Measurements from ENCODE around the gene NPEPL1.

NPEPL1 gene

DNA sequence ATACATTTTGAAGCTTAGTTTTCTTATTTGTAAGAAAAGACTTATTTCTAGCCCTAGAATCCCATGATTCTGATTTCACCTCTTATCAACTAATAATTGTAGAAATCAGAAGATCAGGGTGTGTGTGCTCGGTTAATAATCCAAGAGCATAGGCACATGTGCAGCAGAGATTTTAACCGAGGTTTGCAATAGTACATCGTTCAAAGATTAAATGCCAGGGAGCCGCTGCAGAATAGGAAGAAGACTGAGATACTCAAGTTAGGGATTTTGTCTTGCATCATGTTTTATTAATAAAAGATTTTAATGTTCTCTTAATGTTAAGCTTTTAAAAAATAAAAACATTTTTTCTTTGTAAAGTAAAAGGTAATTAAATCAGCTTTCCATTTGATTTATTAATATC is 34.6 kb upstream of the NPEPL1 start:
- DNase-seq: no peak

GRCh38 chr20:58658760-58659159 is 33.8 kb upstream of the NPEPL1 start:
- DNase-seq: no peak

DNA sequence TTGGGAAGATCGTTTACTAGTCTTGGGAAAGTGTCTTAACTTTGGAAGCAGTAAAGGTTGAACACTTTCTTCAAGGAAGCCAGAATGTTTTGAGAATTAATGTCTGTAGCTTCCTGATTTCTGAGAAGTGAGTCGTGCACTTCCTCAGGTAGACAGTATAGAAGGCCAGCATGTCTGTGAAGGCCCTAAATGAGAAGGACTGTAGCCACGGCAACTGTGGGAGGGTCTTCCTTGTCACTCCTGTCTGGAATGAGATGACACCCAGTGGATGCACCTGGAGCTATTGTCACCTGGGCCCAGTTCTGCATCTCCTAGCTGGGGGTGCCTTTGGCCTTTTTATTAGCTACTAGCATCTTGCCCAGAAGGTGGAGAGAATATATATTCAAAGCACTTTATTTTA is 32.8 kb upstream of the NPEPL1 start:
- no peak for DNase-seq

DNA sequence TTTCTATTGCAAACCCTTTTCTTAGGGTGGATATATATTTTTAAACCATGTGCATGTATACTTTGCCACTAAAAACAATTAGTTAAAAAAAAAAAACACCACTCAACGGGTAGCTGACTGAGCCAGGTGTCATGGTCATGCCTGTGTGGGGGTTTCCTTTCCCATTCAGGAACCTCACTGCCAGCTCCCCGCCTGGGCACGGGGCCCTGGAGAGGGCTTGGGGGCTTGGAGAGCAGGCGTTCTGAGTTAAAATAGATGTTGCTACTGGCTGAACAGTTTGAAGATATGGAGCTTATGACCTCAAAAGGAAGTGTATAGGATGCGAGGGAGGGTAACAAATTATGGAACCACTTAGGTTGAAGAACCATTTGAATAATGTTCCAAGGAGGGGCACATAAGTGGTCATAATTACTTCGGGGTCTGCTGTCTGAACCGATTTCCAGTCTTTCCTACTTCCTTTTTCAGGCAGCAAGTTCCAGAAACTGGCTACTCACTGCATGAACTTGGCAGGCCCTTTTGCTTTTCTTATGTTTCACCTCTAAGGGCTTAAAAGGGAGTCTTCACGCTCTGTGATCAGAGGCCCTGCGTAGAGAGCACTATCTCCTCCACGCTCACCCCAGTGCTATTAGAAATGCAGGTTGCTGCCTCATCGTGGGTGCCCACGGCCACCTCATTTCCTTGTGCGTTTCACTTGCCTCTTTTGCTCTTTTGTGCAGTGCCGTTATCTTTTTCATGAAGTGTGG is 31.6 kb upstream of the NPEPL1 start:
- no peak for DNase-seq

- no peak for DNase-seq
Observed at GRCh38 chr20:58661598-58662473, 30.8 kb upstream of the NPEPL1 start.

- DNase-seq: no peak
Observed at GRCh38 chr20:58664331-58664730, 28.3 kb upstream of the NPEPL1 start.

DNA sequence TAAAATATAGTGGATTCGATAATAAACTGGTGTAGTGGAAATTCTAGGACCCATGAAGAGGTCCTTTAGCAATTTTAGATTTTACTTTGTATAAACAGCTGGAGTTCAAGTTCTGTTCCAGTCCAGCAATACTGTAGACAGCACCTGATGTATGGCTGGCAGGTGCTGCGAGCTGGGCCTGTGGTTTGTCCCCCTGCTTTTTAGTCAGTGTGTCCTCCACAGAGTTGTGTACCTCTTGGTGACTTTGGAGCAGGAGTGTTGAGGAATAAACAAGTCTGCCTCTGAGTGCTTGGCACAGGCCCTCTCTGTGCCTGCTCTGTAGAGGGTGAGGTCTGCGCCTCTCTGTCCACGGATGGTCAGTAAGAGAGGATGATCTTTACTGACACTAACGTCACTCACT is 27.7 kb upstream of the NPEPL1 start:
- no peak for DNase-seq

DNA sequence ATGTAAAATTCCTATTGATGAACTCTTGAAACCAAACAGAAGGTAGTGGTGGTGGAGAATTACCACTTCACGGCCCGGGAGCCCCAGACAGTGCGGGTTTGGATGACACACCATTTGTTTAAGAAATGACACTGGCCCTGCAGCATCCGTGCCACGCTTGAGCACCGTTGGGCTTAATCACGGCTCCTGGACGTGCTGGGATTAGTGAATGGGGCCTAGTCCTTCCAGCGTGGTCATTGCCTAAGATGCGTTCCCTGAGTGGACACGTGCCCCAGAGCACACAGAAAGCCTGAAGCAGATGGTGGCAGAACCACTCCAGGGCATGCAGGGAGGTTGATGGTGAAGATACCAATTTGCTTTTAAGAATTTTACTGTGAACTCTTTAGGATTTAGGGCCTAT is 27.0 kb upstream of the NPEPL1 start:
- DNase-seq: no peak

GRCh38 chr20:58666702-58667101 is 25.9 kb upstream of the NPEPL1 start:
- DNase-seq: no peak

GRCh38 chr20:58667975-58668374 is 24.6 kb upstream of the NPEPL1 start:
- DNase-seq: no peak

- no peak for DNase-seq
Observed at GRCh38 chr20:58668901-58669286, 23.7 kb upstream of the NPEPL1 start.

DNA sequence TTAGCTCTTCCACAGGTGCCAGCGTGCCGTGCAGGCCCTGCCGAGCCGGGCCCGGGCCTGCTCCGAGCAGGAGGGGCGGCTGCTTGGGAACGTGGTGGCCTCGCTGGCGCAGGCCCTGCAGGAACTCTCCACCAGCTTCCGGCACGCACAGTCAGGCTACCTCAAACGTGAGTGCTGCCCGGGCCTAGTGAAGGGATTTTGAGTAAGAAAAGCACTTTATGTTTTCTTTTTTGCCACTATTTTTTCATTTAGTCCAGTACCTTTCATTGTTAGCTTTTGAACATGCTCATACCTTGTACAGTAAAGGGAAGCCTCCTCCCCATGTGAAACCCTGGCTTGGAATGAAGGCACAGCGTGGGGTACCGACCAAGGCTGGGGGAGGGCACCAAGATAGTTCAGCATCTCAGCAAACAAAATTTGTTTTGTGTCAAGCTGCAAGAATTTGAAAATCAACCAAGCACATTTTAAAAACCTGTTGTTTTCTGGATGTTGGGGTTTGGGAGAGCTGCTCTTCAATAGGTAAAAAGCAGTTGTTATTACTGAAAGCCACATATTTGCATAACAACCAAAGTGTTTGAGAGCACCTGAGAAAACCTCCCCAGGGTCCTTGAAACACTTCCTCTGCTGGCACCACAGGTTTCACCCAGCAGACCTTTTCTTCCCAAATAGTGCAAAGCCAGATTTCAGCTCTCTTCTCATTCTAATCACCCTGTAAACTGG is 23.2 kb upstream of the NPEPL1 start:
- no peak for DNase-seq

DNA sequence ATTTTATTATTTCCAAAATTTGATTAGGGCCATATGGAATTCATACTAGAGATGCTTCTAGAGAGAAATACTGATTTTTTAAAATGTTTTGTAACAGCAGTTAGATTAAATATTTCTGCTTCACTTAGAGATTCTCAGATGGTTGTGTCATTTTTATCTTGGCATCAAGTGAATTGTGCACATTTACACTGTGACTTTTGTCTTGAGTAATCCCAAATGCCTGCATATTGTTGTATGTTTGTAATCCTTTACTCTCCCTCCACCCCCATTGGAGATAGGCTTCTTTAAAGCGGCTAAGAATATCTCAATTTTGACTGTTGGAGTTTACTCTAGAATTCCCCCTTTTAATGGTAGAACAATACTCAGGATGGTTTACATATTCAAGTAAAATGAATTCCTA is 22.5 kb upstream of the NPEPL1 start:
- DNase-seq: no peak

DNA sequence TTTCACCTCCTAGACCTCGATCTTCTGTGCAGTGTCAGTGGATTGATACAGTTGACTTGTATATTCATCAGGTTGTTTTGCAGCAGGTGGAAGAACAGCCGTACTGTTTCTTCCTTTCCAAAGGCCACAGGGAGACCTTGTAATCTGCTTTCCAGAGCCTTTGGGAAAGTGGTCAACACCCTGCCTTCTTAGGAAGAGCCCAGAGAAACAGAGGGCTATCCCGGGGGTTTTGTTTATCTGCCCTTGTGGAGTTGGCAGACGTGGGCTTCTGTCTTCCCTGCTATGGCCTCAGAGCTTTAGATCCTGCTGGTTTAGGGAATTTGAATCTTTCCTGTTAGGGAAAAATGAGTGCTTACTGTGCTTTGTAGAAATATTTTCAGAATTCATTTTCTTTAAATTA is 21.9 kb upstream of the NPEPL1 start:
- no peak for DNase-seq

DNA sequence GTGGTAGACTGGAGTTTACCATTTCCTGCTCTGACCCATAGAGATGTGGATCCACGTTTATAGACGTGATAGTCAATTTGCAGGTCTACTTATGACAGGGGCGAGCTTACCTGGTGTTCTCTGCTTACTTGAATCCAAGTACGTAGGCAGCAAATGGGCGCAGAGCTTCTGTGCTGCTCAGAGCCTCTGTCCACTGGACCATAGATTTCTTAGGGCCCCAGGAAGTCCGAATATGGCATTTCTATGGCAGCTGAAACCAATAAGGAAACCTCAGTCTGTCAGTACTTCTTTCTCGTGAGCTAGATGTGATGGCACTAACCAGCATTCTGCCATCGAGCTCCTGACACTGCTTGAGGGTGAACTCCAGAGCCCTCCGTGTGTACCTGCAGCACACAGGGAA is 19.5 kb upstream of the NPEPL1 start:
- no peak for DNase-seq

DNA sequence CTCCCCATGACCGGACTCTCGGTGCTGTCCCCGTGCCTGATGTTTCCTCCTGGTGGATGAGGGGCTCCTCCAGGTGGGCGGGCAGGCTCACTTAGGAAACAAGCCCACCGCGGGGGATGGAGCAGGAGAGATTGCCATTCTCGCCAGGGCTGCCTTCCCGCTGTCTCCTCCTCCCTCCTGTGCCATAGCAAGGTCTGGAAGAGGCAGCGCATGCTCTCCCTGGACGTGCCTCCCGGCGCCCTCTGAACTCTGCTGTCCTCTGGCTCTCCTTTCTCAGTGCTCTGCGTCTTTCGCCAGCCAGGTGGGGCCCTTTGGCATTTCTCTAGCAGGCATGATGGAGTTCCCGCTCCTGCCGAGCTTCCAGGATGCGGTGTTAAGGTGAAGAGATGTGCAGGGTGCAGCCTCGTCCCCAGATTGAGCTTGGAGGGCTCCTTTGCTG is 17.4 kb upstream of the NPEPL1 start:
- no peak for DNase-seq

DNA sequence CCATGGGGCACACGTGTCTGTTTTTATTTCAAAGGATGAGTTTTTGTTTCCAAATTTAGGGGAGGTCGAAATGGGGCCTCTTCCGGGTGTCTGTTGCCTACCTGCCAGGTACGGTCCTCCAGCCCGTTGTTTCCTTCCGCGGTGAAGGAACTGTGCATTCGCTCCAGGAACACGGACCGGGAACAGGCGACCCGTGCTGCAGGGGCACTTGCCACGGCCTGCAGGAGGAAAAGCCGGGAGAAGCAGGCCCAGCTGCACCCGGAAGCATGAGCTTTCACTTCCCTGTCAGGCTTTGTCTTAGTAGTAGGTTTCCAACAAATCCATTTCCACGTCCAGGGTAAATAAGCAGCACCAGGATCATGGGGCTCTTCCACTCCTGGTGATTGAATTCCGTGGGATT is 17.0 kb upstream of the NPEPL1 start:
- DNase-seq: no peak

- DNase-seq: no peak
Observed at GRCh38 chr20:58676161-58676560, 16.4 kb upstream of the NPEPL1 start.

DNA sequence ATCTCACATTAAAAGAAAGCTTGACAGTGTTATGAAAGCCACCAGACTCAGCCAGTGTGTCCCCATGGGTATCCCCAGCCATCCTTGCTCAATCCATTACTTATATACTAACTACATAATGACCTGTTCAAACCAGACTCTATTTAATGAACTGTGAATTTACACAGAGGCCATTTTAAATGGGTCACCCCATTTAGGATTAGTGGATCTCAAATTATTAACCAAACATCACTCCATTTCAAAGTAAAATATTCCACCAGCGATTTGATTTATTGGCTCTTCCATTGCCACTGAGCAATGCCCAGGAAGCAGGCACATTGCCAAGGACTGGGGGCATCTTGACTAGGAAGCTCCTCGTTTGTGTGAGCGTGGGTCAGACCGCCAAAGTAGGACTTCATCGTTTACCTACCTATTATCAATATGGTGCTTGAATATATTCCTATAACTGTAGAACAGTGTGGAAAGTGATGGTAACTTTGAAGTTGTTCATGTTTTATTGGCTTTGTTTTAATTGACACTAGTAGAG is 15.5 kb upstream of the NPEPL1 start:
- no peak for DNase-seq

DNA sequence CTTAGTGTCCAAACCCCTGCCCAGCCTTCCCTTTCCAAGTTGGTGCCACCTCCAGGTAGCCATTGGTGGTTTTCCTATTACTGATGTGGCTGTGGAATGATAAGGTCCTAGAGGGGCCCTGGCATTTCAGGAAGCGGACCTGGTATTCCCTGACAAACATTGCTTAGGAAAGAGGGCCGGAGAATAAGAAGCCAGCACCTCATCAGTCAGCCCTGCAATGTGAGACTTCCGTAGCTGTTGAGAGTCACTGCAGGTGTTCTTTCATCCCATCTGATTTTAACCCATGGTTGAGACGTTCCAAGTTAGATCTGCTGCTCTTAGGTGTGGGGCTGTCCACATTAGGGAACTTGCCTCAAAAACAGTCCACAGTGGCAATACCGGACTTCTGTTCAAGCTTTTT is 14.8 kb upstream of the NPEPL1 start:
- DNase-seq: no peak

- no peak for DNase-seq
Observed at GRCh38 chr20:58678806-58679205, 13.8 kb upstream of the NPEPL1 start.

- DNase-seq: no peak
Observed at GRCh38 chr20:58682656-58683531, 9.7 kb upstream of the NPEPL1 start.

Measured in AML-193 (cell line).